GM21447 (cell line): ENCODE results near the gene NR2F1.
"Not testable (repeated sequence)": the region's sequence is repeated elsewhere in the genome, so short reads cannot be mapped to it uniquely, and the experiment has no call there.

Experiments used
- ATAC-seq: cut with Tn5 transposase; IDR thresholded peaks from one replicate; pipeline ENCODE4 v1.9.1; 2021; ENCODE audit not compliant: unreplicated experiment

NR2F1 gene

GRCh38 chr5:93582677-93583438 lies at the start of gene NR2F1:
Gene NR2F1, plus strand, starts transcription at chr5:93583222. Its CDS starts 1,802 bp downstream, at chr5:93585024.
- ATAC-seq: no peak

- ATAC-seq: no peak
Measured at GRCh38 chr5:93545872-93546271, 37.1 kb upstream of the NR2F1 start.

- ATAC-seq: not testable (repeated sequence)
Measured at GRCh38 chr5:93549594-93549993, 33.4 kb upstream of the NR2F1 start.

GRCh38 chr5:93557021-93557604 lies 25.9 kb upstream of the NR2F1 start:
- no peak for ATAC-seq

- no peak for ATAC-seq
Measured at GRCh38 chr5:93566091-93566490, 16.9 kb upstream of the NR2F1 start.

- no peak for ATAC-seq
Measured at GRCh38 chr5:93567424-93567823, 15.6 kb upstream of the NR2F1 start.

- ATAC-seq: no peak
Measured at GRCh38 chr5:93569300-93570160, 13.5 kb upstream of the NR2F1 start.

GRCh38 chr5:93570294-93571113 lies 12.5 kb upstream of the NR2F1 start:
- ATAC-seq: peak; percentile 43

GRCh38 chr5:93571114-93571949 lies 11.7 kb upstream of the NR2F1 start:
- no peak for ATAC-seq

GRCh38 chr5:93572101-93572607 lies 10.9 kb upstream of the NR2F1 start:
- no peak for ATAC-seq

GRCh38 chr5:93572608-93573353 lies 10.2 kb upstream of the NR2F1 start:
- ATAC-seq: no peak

- ATAC-seq: no peak
Measured at GRCh38 chr5:93573354-93574351, 9.4 kb upstream of the NR2F1 start.

- ATAC-seq: no peak
Measured at GRCh38 chr5:93574491-93575305, 8.3 kb upstream of the NR2F1 start.

GRCh38 chr5:93575461-93576414 lies 7.3 kb upstream of the NR2F1 start:
- no peak for ATAC-seq

- ATAC-seq: no peak
Measured at GRCh38 chr5:93576994-93577853, 5.8 kb upstream of the NR2F1 start.
